Measurements from ENCODE around the gene MAGI2. TPM values are rescaled to one million over a fixed set of nuclear protein-coding genes. Genes with fewer than 3 reads are reported as not detected.

Gene MAGI2
- total RNA-seq, 1 donor from 2014 or later: 0.38 TPM

- POLR2A ChIA-PET: no interaction called here
- Mint-ChIP-seq H3K4me3 (no peak overlapping the region), H3K36me3 (ENCODE audit: low read depth) (no peaks in the 10 kb centered on the region), H3K27me3 (peaks cover 1% of the 10 kb centered on the region), H3K9me3 (no peaks in the 10 kb centered on the region), H3K27ac (no peak overlapping the region), H3K4me1 (no peaks in the 10 kb centered on the region)
- intact Hi-C loops (cut with micrococcal nuclease): no loop called here
- DNase-seq (no peak), ATAC-seq (ENCODE audit: low read depth) (no peak)
- CTCF ChIA-PET: no interaction called here
- TF ChIP-seq CTCF (IDR thresholded peaks at IDR 0.05): no peak
Measured at GRCh38 chr7:78315119-78315518, 1138.3 kb downstream of the MAGI2 start.

- intact Hi-C loops (cut with micrococcal nuclease): no loop called here
- Mint-ChIP-seq H3K4me1 (no peaks in the 10 kb centered on the region), H3K27ac (no peak overlapping the region), H3K9me3 (no peaks in the 10 kb centered on the region), H3K27me3 (no peaks in the 10 kb centered on the region), H3K4me3 (no peak overlapping the region), H3K36me3 (ENCODE audit: low read depth) (no peaks in the 10 kb centered on the region)
- ATAC-seq (ENCODE audit: low read depth) (no peak), DNase-seq (no peak)
- CTCF ChIA-PET: no interaction called here
- no peak for TF ChIP-seq CTCF (IDR thresholded peaks at IDR 0.05)
- POLR2A ChIA-PET: no interaction called here
Measured at GRCh38 chr7:78311181-78311580, 1142.3 kb downstream of the MAGI2 start.

DNA sequence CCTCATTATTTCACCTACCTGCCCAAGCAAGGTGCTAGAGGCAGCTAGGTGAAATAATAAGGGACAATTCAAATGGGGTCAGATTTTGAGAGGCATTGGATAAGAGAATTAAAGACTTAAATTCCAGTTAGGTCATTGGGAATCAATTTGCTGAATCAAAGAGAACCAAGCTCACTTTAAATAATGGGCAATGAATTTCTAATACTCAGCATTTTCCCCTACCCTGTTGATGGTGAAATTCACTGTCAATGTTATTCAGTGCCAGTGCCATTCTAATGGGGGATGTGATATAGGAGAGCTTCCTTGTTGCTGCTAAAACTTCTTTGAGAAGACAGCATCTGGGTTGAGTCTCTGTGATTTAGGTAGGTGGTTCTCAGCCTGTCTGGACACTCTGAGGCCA is 1145.6 kb downstream of the MAGI2 start:
- CTCF ChIA-PET: no interaction called here
- intact Hi-C loops (cut with micrococcal nuclease): no loop called here
- no peak for TF ChIP-seq CTCF (IDR thresholded peaks at IDR 0.05)
- ATAC-seq (ENCODE audit: low read depth) (no peak), DNase-seq (no peak)
- H3K27me3 Mint-ChIP-seq: no peaks in the 10 kb centered on the region
- no peaks in the 10 kb centered on the region for H3K4me1 Mint-ChIP-seq
- H3K27ac Mint-ChIP-seq: no peak overlapping the region
- POLR2A ChIA-PET: no interaction called here
- no peaks in the 10 kb centered on the region for H3K36me3 Mint-ChIP-seq (ENCODE audit: low read depth)
- no peak overlapping the region for H3K4me3 Mint-ChIP-seq
- H3K9me3 Mint-ChIP-seq: no peaks in the 10 kb centered on the region

DNA sequence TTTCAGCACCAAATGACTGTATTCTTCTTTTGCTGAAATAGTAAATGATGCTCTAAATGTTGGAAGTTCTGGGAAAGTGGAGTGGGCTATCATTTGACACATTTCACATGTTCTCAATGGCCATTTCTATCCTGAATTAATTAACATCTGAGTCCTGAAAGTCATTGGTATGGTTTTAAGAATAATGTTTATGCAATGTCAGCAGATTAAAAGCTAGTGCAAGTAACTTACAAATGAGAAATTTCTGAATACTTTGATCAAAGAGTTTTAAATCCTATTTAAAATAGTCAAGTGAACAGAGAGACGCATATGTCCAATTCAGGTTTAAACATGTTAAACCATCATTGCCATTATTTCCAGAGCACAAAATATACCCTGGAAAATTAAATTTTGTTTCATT is 1146.8 kb downstream of the MAGI2 start:
- Mint-ChIP-seq H3K27ac (no peak overlapping the region), H3K27me3 (no peaks in the 10 kb centered on the region), H3K9me3 (no peaks in the 10 kb centered on the region), H3K36me3 (ENCODE audit: low read depth) (no peaks in the 10 kb centered on the region), H3K4me1 (no peaks in the 10 kb centered on the region), H3K4me3 (no peak overlapping the region)
- no peak for ATAC-seq (ENCODE audit: low read depth)
- DNase-seq: no peak
- intact Hi-C loops (cut with micrococcal nuclease): no loop called here
- POLR2A ChIA-PET: no interaction called here
- TF ChIP-seq CTCF (IDR thresholded peaks at IDR 0.05): no peak
- CTCF ChIA-PET: no interaction called here

- no peak for TF ChIP-seq CTCF (IDR thresholded peaks at IDR 0.05)
- peaks cover 3% of the 10 kb centered on the region for H3K9me3 Mint-ChIP-seq
- no peak overlapping the region for H3K27ac Mint-ChIP-seq
- ChIA-PET POLR2A (no interaction called here), CTCF (no interaction called here)
- H3K4me3 Mint-ChIP-seq: no peak overlapping the region
- ATAC-seq (ENCODE audit: low read depth): no peak
- no peaks in the 10 kb centered on the region for H3K36me3 Mint-ChIP-seq (ENCODE audit: low read depth)
- no peak for DNase-seq
- H3K4me1 Mint-ChIP-seq: no peaks in the 10 kb centered on the region
- intact Hi-C loops (cut with micrococcal nuclease): no loop called here
- no peaks in the 10 kb centered on the region for H3K27me3 Mint-ChIP-seq
Measured at GRCh38 chr7:78301407-78301806, 1152.1 kb downstream of the MAGI2 start.

All from activated B cell treated with CpG ODN at 0.5 μM for 24 hours (primary cell).